Stimulated activated CD8-positive, alpha-beta memory T cell treated with anti-CD3 and anti-CD28 coated beads, Interleukin-7, amount 100 ng/mL, for 1 hour (primary cell): ENCODE results near the gene ENPP3.
"Not testable (repeated sequence)": the region's sequence is repeated elsewhere in the genome, so short reads cannot be mapped to it uniquely, and the experiment has no call there.

ENCODE experiments used
- DNase-seq, 2 donors: peaks; one replicate each; pipeline ENCODE4 v3.0.0-alpha.2; 2020; ENCODE audit warnings: low read depth in 2 of 2

ENPP3 gene

DNA sequence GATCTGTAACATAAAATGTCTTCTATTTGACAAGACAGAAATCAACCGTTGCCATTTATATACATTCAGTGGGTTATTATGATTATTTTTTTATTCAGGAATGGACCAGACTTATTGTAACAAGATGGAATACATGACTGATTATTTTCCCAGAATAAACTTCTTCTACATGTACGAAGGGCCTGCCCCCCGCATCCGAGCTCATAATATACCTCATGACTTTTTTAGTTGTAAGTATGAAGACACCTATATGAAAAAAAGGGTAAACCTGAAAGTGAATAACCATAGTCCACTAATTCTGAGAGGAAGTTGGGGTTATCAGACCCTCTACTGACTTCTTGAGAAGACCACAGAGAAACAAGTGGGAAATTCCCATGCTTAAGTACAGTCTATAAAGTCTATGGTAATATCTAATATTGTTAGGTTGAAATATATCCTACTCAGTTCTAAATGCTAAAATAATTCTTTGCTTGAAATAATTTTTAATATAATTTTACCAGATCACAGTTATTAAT, 48.2 kb downstream of the ENPP3 start:
- DNase-seq: no peak

DNA sequence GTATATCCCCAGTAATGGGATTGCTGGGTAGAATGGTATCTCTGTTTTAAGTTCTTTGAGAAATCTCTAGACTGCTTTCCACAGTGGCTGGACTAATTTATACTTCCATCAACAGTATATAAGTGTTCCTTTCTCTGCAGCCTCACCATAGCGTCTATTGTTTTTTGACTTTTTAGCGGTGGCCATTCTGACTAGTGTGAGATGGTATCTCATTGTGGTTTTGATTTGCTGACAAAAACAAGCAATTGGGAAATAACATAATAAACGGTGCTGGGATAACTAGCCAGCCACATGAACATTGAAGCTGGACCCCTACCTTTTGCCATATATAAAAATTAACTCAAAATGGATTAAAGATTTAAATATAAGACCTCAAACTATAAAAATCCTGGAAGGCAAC, 49.9 kb downstream of the ENPP3 start:
- no peak for DNase-seq

DNA sequence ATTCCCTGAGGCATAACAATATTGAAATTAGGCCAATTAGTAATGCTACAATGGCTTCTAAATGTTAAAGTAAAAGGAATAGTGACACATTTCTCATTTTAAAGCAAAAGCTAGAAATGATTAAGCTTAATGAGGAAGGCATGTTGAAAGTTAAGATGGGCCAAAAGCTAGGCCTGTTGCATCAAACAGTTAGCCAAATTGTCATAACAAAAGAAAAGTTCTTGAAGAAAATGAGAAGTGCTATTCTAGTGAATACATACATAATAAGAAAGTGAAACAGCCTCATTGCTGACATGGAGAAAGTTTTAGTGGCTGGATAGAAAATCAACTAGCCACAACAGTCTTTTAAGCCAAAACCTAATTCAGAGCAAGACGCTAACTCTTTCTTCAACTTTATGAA, 51.2 kb downstream of the ENPP3 start:
- DNase-seq: no peak

DNA sequence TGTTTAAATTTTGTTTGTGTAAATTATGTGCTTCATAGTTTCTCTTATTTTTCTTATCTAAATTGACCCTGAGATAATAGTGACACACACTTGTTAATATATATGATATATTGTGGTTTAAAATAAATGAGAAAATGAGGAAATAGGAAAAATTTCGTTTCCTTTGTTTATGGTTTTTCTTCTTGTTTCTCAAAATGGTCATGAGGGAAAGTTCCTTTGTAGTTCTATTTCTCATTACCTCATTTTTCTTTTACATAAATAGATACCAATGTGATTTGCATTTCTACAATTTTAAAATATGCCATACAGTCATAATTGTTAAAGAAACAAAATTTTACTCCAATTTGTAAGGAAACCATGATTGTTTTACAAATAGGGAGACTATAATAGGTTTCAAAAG, 54.9 kb downstream of the ENPP3 start:
- DNase-seq: no peak

DNA sequence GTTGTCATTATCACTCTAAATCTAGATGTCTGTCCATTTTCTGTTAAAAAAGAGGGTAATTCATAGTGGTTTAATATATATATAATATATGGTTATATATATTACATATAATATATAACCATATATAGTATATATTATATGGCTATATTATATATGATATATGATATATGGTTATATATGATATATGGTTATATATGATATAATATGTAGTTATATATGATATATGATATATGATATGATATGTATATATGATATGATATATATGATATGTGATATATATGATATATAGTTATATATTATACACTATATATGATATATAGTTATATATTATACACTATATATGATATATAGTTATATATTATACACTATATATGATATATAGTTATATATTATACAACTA, 55.5 kb downstream of the ENPP3 start:
- DNase-seq: no peak

DNA sequence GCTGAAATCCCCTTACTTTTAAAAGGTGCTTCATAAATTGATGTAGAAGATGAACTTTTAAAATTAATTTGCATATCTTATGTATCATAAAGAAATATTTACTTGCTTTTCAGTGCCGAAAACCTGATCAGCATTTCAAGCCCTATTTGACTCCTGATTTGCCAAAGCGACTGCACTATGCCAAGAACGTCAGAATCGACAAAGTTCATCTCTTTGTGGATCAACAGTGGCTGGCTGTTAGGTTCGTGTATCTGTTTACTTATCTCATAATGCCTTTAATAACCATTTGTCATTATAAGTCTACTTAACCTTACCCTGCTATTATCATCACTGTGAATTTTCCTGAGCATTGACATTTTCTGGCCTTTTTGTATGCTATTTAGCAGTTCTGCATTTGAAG, 56.3 kb downstream of the ENPP3 start:
- DNase-seq: no peak

DNA sequence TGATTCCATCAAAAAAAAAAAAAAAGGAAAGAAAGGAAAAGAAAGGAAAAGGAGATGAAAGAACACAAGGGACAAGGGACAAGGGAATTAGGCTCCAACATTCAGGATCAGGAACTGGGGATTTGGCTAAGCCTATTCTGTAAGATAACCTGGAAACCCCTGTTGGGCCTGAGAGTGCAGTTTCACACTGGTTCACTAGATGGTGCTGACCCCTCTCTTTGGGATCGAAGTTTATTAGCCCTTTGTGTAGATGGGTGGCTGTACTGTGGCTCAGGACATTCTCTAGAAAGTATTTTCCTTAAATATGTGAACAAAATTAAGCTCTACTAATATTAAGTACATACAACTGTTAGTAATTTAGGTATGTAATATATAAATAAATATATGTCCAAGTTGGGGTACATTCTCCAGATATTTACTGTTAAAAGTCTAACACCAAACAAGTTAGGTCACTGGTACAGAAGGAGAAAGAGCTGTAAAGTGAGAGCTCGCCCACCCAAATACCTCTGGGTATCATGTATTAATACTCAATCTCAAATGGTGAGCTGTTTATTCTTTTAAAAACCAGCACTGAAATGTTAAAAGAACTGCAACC, 57.8 kb downstream of the ENPP3 start:
- DNase-seq: no peak

DNA sequence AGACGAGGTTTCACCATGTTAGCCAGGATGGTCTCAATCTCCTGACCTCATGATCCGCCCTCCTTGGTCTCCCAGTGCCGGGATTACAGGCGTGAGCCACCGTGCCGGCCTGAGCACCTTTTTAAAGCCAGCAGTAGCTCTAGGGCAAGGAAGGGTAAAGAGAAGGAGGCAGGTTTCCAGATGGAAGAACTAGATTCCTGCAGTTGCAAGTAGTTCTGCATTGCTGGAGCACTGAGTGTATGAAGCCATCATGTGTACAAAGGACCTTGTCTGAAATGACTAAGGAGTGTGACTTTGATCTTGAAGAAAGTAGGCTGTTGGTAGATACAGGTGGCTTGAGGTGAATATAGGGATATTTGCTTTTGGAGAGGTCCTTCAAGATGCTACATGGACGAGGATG, 59.9 kb downstream of the ENPP3 start:
- DNase-seq: no peak

DNA sequence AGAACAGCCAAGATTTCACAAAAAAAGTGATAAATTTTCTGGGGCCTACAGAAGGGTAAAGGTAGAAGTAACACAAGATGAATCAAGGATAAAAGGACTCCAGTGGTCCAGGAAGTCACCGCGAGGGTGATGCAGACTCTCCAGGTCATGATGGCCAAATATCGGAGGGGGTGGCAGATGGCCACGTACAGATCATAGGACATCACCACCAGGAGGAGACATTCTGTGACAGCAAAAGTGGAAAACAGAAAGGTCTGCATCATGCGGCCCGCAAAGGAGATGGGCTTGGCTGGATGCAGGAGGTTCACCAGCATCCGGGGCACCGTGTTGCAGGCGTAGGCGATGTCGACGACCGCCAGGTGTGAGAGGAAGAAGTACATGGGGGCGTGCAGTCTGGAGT, 63.7 kb downstream of the ENPP3 start:
- not testable (repeated sequence) for DNase-seq

DNA sequence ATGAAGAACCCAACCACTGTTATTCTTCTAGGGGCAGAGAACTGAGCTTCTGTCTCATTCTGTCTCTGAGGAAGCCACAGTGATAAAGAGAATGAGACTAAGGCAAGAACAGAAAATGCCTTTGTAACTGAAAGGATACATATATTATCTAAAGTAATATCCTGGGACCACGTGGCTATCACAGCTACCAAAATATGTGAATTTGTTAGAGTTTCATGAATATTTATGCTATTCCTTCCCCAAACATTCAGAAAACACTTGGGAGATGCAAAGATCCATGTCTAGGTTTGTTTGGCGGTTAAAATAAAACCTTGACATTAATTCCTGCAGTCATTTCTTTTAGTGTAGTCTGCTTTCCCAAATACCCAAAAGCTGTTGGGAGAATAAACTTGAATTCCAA, 66.8 kb downstream of the ENPP3 start:
- not testable (repeated sequence) for DNase-seq

DNA sequence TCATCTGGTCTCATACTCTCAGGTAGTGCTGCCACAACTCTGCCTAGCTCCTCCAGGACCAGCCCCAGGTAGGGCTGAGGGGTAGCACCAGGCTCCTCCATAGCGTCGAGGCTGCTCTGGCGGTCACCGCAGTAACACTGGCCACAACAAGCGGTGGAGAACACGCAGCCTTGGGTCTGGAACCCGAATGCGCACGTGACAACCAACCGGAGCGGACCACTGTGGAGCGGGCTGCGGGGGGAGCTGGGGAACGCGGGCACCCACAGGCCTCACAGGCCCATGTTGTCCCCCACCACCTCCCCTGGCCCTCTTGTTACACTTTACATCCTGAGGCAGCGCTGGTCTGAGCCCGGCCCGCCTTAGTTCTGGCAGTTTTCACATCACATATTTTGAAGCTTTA, 73.8 kb downstream of the ENPP3 start, which contains the start of gene CTAGE9:
TSS of gene CTAGE9 (minus strand) at position 101 of the 400 bp plus-strand sequence. CDS start at position 101, 0 bp downstream.
- not testable (repeated sequence) for DNase-seq

DNA sequence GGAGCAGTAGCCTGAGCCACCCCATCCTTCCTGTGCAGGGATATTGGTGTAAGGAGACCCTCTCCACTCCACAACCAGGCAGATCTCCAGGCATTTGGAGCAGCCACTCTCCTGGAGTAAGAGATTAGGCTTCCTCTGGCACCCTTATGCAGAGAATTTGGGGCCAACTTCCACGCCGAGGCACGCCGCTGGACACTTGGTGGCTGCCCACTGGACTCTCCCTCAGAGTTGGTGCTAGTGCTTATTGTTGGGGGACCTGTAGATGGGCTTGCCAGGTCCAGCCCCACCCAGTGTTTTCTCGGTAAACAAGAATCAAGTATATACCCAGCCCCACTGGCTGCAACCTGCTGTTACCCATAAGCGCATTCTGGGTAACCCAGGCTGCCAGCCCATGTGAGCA, 78.5 kb downstream of the ENPP3 start:
- not testable (repeated sequence) for DNase-seq

DNA sequence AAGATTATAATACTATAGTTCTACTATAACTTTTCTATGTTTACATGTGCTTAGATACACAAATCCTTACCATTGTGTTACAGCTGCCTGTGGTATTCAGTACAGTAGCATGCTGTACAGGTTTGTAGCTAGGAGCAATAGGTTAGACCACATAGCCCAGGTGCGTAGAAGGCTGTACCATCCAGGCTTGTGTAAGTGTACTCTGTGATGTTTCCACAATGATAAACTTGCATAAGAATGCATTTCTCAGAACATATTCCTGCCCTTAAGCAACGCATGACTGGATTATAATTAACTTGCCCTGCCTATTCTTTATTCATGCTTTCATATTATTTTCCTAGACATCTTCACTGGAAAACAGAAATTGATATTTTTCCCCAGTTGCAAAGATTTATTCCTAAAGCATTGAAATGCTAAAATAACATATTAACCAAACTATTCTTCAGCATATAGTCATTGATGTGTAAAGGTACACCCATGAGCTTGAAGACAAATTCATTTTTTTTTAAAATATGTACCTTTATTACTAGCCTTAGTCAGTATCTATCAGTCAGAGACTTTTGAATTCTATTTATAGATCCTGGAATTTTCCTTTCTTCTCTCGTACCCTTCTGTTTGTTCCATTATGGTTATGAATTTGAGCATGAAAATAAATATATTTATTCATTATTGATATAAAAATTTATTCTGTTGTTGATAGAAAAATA, 80.9 kb downstream of the ENPP3 start:
- DNase-seq: no peak

DNA sequence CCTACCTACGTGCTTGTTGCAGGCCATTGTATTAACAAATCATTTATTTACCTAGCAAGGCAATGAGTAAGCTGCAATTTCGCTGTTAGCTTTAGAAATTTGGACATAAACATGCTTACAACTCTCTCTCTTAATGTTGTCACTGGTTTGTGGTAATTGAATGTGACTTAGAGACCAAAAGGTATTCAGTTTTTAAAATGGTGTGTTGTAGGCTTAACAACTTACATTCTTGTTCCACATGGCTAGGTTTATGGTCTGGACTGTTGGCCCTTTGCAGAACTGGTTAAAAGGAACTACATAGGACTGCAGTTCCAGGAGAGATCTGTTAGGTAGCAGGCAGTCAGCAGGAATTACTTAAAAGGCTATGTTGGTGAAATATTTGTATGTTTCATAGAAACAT, 84.1 kb downstream of the ENPP3 start:
- DNase-seq: no peak

DNA sequence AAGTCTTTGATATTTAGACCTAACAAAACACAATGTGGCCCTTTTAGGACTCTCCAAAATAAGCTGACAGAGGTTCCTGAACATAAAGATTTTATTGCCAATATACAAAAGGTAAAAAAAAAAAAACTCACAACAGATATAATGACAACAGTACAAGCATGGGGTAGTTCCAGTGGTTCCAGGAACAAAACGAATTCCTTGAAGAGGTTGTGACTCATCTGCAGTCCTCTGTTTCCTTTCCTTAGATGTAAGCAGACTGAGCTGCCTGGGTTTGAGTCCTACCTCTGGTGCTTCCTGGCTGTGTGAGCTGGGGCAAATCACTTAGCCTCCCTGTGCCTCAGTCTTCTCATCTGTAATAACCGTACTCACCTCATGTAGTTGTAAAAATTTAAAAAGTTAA, 87.0 kb downstream of the ENPP3 start:
- DNase-seq: no peak

DNA sequence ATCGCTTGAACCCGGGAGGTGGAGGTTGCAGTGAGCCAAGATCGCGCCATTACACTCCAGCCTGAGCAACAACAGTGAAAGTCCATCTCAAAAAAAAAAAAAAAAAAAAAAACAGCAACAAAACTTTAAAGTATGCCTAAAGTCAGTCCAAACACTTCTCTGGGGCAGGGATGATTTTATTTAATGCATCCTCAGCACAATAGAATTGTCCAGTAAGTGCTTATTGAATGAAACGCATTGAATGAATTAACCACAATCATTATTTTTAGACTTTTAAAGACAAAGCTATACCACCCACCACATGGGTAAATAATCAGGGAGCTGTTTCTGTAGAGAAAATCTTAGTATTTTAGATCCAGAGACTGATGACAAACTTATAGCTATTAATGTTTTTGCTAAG, 90.4 kb downstream of the ENPP3 start:
- no peak for DNase-seq

DNA sequence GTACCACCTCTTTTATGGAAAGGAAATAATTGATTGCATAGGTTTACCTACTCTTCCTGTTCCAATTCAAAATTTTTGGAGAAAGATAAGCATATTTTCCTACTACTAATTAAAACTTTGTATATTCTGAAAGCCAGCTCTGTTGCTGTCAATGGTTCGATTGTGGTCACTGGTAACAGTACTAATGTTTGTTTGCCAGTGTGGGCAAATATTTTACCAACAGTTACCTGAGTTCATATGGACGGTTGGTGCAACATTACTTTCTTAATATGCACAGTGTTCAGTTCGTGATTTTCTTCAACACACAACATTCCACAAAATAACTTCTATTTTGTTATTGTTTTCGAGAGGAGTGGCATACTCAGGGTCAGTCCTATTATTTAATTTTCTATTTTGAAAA, 90.8 kb downstream of the ENPP3 start:
- no peak for DNase-seq

DNA sequence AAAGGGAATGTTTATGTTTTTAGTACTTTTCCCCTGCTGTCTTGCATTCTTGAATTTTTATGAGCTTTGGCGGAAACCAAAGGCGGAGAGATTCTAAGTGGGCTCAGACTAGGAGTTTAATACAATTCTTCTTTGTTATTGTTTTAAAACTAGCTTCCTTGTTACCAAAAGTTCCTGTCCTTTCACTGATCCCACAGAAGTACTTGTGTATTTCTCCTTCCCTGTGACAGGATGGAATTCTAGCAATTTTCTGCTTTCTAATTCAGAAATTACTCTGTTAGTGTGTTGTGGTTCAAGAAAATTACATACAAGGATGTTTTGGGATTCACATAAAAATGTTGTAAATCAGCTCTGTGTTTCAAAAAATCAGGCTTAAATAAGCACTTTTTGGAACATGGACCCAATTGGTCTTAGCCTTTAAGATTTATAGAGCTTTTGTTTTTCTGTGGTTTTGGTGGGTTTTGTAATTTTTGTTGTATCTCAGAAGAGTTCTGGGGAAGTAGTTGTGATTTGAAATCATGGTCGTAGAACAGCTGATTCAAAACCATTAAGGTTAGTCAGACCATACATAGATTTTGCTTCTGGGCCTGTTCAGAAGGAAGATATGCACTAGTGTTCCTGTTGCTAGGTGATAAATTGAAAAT, 91.3 kb downstream of the ENPP3 start:
- no peak for DNase-seq

DNA sequence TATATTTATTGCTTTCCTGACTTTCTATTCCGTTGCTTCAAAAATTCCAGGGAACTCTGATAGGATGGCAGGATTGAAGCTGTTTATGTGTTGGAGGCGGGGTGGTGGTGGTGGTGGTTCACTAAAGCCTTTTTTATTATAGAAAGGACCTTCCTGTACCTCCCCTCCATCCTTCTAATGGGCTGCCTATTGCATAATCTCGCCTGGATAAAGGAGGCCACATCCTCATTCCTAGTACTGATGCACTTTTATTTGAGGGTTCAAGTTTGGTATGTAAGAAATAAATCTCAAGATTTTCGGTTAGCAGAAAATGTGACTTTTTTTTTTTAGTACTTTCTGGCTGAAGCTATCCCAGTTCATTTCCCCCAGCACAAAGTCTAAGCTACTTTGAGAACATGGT, 92.4 kb downstream of the ENPP3 start:
- DNase-seq: no peak

DNA sequence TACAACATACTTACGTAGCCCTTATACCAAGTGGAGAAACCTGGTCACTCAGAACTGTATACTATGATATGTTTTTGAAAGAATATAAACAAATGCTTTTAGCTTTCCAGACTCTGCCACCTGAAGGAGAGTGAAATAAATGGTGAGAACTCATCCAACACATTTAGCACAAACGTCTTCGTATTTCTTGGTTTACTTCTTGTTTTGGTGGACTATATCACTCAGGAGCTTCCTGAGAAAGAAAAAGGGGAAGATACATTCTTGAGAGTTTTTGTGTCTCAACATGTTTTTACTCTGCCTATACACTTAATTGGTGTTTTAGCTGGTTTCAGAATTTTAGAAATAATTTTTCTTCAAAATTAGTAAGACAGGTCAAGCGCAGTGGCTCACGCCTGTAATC, 93.2 kb downstream of the ENPP3 start:
- no peak for DNase-seq

DNA sequence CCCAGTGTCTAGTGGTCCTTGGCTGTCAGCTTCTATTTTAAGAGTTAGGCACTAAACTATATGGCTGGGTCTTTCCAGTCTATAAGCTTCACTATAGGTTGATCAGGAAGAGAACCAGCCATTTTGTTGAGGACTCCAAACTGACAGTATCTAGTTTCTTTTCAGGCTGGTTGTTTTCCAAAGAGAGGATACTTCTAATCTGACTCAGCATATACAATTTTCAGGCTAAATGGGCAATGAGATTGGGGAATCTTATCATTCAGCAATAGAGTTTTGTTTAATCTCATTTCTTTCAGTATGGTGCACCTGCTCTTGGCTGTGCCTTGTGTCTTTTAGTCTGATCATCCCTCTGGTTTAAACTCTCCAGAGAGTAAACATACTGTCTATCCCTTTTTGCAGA, 94.1 kb downstream of the ENPP3 start:
- no peak for DNase-seq

DNA sequence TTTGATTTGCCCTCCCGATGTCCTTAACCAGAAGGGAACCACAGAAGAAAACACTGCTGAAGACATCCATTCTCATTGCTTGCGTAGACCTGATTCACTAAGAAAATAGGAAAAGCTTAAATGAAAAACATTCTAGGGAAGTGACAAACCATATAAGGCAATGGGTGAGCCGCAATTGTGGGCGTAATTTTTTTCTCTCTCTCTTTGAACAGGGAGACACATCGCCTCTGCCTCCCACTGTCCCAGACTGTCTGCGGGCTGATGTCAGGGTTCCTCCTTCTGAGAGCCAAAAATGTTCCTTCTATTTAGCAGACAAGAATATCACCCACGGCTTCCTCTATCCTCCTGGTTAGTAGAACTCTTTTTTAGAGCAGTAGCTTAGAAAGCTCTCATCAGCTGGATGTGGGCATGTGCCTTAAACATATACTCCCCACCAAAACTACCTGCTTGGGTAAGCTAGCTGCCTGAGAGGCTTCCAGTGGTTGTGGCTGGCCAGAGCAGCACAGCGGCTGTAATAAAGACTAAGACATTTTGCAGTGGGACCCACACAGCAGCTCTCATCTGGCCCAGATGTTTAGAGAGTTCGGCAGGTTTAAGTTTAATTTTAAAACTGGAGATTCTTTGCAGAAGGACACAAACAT, 96.4 kb downstream of the ENPP3 start:
- DNase-seq: no peak
